IPS-15b (cell line): Measurements from ENCODE around the gene ABHD1.

Source experiments
- H3K27me3 ChIP-seq: one replicate; pipeline ENCODE4 v1.6.1; 2013; ENCODE audit warnings: low read length; ENCODE audit not compliant: control insufficient read depth, insufficient read depth
- H3K36me3 ChIP-seq: one replicate; pipeline ENCODE4 v1.6.1; 2013; ENCODE audit warnings: low read length; ENCODE audit not compliant: control insufficient read depth, insufficient read depth
- H3K4me1 ChIP-seq: one replicate; pipeline ENCODE4 v1.6.1; 2013; ENCODE audit warnings: mild to moderate bottlenecking, low read length; ENCODE audit not compliant: control insufficient read depth, insufficient read depth
- H3K4me3 ChIP-seq: one replicate; pipeline ENCODE4 v1.5.1; 2013; ENCODE audit warnings: low read depth, low read length
- H3K9ac ChIP-seq: one replicate; pipeline ENCODE4 v1.6.1; 2013; ENCODE audit warnings: low read depth, mild to moderate bottlenecking, low read length
- H3K9me3 ChIP-seq: one replicate; pipeline ENCODE4 v1.6.1; 2013; ENCODE audit warnings: mild to moderate bottlenecking, low read length; ENCODE audit not compliant: control insufficient read depth, insufficient read depth

The ABHD1 gene

DNA sequence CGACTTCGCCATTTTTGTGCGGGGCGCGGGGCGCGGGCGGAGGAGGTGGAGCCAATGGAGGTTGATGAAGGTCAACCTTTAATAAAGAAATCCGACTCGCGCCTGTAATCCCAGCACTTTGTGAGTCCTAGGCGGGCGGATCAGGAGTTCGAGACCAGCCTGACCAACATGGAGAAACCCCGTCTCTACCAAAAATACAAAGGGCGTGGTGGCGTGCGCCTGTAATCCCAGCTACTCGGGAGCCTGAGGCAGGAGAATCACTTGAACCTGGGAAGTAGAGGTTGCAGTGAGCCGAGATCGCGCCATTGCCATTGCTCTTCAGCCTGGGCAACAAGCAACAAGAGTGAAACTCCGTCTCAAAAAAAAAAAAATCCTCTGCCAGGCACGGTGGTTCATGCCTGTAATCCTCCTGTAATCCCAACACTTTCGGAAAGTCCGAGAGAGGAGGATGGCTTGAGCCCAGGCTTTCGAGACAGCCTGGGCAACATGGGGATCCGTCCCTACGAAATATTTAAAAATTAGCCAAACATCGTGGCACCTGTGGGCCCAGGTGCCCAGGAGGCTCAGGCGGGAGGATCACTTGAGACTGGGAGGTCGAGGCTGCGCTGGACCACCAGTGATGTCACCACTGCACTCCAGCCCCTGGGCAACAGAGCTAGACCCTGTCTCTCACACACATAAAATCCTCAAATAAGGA is 11.3 kb downstream of the ABHD1 start:
- peaks cover 31% of the 10 kb centered on the region for H3K36me3 ChIP-seq
- H3K4me3 ChIP-seq, result peak overlapping the region; percentile 52
- H3K9me3 ChIP-seq, result no peaks in the 10 kb centered on the region
- H3K4me1 ChIP-seq, result peaks cover 3% of the 10 kb centered on the region
- H3K27me3 ChIP-seq, result no peaks in the 10 kb centered on the region
- peak overlapping the region; percentile 83 for H3K9ac ChIP-seq

DNA sequence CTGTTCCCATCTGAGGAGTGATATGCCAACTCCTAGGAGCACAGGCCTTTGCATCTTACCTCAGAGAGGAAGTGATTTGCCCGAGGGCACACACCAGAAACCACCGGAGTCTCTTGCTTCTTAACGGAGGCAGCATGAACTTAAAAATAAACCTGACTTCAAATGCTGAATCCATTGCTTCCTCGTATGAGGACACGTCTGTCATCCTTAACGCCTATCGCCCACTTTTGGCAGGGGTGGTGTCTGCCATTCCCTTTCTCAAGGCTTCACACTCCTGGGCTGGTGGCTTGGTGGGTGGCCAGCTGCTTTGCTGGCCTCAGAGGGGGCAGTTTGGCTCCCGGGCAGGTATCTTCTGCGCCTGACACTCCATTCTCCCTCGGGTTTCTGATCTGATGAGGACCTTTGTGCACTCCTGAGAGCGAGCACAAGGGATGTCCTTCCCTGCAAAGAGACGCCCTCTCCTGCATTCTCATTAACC is 11.9 kb downstream of the ABHD1 start:
- no peaks in the 10 kb centered on the region for H3K9me3 ChIP-seq
- peaks cover 3% of the 10 kb centered on the region for H3K4me1 ChIP-seq
- H3K36me3 ChIP-seq, result peaks cover 26% of the 10 kb centered on the region
- no peak overlapping the region for H3K9ac ChIP-seq
- H3K27me3 ChIP-seq, result no peaks in the 10 kb centered on the region
- no peak overlapping the region for H3K4me3 ChIP-seq

DNA sequence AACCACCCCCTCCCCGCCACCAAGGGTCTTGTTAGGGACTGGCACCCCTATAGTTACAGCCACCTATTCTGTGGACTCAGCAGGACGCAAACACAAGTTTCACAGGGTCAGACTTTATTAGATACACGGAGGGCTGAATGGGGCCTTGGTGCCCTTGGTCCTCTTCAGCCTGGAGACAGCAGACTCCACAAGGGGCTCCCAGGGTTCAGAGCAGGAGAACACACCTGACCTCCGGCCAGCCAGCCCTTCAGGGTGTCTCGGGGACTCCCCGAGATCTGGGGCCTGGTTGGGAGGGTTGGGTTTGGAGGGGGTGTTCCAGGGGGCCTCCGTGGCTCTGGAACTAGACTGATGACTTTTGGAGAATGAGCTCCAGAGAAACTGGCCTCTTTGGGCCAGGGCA is 13.1 kb downstream of the ABHD1 start:
- Histone ChIP-seq H3K36me3 (peaks cover 17% of the 10 kb centered on the region), H3K27me3 (no peaks in the 10 kb centered on the region), H3K9ac (no peak overlapping the region), H3K4me3 (no peak overlapping the region), H3K4me1 (peaks cover 3% of the 10 kb centered on the region), H3K9me3 (no peaks in the 10 kb centered on the region)

DNA sequence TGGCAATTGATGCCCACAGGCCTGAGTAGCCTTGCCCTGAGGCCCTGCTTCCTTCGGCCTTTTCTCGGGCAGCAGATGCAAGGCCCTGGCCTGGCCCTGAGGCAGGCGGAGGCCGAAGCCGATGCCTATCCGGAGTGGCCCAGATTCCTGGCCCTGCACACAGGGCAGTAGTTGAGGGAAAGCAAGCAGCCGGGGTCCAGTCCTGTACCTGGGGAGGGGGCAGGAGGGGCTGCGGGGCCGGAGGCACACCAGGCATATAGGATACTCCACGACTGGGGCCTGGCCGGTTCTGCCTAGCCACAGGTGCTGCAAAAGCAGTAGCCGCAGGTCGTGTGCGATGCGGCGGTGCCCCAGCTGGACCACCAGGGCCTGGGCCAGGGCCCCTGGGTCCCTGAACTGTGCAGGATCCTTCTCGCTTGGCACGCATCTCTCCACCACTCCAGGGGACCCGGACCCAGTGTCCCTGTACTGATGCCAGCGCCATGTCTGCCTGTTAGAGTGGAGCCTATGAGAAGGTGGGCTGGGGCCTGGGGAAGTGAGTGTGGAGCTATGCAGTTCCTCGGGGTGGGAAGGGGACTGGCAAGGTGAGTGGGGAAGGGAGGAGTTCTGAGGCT is 13.8 kb downstream of the ABHD1 start:
- H3K36me3 ChIP-seq, result peaks cover 10% of the 10 kb centered on the region
- peaks cover 3% of the 10 kb centered on the region for H3K4me1 ChIP-seq
- no peaks in the 10 kb centered on the region for H3K9me3 ChIP-seq
- H3K9ac ChIP-seq, result no peak overlapping the region
- no peaks in the 10 kb centered on the region for H3K27me3 ChIP-seq
- no peak overlapping the region for H3K4me3 ChIP-seq

DNA sequence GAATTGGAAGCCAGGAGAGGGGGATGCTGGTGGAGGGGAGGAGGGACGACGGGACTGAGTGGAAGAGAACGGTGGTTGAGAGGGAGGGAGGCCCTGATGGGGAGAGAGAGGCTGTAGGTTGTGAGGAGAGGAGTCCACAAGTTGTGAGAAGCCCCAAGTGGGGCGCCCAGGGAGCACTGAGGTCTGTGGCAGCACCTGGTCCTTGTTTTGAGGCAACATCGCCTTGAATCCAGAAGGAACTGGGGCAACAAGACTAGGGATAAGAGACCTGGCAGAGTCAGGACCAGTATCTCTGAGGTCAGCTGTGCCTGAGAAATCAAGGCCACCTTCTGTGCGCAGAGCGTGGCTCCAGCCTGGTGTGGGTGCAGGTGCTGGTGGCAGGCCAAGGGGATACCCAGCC is 14.5 kb downstream of the ABHD1 start:
- no peak overlapping the region for H3K9ac ChIP-seq
- H3K9me3 ChIP-seq, result no peaks in the 10 kb centered on the region
- peaks cover 3% of the 10 kb centered on the region for H3K4me1 ChIP-seq
- no peak overlapping the region for H3K4me3 ChIP-seq
- peaks cover 3% of the 10 kb centered on the region for H3K36me3 ChIP-seq
- no peaks in the 10 kb centered on the region for H3K27me3 ChIP-seq

DNA sequence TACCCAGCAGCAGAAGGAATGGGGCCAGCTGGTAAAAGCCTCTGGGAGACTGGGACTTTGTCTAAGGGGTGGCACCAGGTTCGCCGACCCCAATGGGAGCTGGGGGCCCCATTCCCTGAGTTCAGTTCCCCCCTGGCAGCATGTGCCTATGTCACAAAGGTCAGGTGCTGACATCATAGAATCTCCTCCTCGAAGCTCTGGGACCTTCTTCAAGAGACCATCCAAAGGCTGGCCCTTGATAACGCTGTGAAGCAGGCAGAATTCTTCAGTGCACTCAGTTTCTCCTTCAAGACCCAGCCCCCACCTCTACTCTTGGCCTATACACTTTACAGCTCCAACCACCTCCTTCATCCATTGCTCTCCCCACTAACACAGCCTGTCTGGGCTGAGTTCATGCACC is 15.7 kb downstream of the ABHD1 start, which contains the start of gene PRR30:
TSS of gene PRR30 (minus strand) at position 101 of the 400 bp plus-strand sequence. CDS start 1,081 bp downstream, outside the sequence.
- Histone ChIP-seq H3K9me3 (no peaks in the 10 kb centered on the region), H3K36me3 (no peaks in the 10 kb centered on the region), H3K27me3 (no peaks in the 10 kb centered on the region), H3K4me3 (no peak within 1 kb of the TSS), H3K9ac (no peak within 1 kb of the TSS), H3K4me1 (no peaks in the 10 kb centered on the region)

DNA sequence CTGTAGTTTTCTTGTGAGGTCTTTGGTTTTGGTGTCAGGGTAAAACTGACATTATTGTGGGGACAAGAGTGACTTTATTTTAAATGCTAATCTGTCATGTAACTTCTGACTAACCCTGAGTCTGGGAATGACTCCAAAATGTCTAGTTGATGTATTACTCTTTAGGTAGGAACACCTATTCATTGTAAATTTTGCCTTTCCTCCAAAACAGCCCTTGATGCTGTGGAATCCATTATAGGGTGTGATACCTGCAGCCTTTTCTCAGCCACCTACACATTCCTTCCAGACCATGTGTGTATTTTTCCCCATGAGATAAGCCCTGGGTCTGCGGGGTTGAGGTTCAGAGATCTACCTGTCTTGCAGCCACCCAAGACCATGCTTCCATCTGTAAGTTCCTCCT is 19.7 kb downstream of the ABHD1 start:
- H3K4me3 ChIP-seq, result no peak overlapping the region
- H3K36me3 ChIP-seq, result no peaks in the 10 kb centered on the region
- H3K27me3 ChIP-seq, result no peaks in the 10 kb centered on the region
- H3K9me3 ChIP-seq, result no peaks in the 10 kb centered on the region
- no peaks in the 10 kb centered on the region for H3K4me1 ChIP-seq
- H3K9ac ChIP-seq, result no peak overlapping the region

DNA sequence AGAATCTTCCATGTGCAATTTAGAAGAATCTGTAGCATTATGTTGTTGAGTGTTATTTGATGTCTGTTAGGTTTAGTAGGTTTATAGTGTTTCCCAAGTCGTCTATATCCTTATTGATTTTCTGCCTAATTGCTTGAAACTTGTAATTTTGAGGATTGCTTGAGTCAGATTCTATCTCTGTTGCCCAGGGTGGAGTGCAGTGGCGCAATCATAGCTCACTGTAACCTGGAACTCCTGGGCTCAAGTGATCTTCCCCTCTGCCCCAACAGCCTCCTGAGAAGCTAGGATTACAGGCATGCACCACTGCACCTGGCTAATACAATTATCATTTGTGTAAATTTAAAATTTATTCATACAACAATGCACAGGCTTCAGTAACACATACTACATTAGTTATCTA is 22.1 kb downstream of the ABHD1 start:
- H3K36me3 ChIP-seq, result no peaks in the 10 kb centered on the region
- H3K4me1 ChIP-seq, result no peaks in the 10 kb centered on the region
- no peak overlapping the region for H3K4me3 ChIP-seq
- no peaks in the 10 kb centered on the region for H3K27me3 ChIP-seq
- no peaks in the 10 kb centered on the region for H3K9me3 ChIP-seq
- H3K9ac ChIP-seq, result no peak overlapping the region

DNA sequence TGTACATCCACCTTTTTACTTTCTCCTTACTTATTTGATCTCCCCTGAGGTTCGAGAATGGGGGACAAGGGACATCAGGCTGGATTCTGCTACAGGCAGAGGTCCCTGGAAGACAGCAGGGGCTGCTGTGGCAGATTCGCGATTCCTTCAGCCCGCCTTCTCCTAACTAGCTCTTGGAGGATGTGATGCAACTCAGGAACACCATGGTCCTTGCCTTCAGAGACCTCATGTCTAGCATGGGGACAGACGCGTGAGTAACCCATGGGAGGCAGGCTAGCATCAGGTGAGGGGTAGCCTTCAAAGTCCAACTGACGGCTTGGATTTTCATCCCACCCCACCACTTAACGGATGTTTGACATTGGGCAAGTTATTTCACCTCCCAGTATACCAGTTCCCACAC is 24.3 kb downstream of the ABHD1 start:
- Histone ChIP-seq H3K4me3 (no peak overlapping the region), H3K9ac (no peak overlapping the region), H3K9me3 (no peaks in the 10 kb centered on the region), H3K36me3 (no peaks in the 10 kb centered on the region), H3K4me1 (no peaks in the 10 kb centered on the region), H3K27me3 (no peaks in the 10 kb centered on the region)

DNA sequence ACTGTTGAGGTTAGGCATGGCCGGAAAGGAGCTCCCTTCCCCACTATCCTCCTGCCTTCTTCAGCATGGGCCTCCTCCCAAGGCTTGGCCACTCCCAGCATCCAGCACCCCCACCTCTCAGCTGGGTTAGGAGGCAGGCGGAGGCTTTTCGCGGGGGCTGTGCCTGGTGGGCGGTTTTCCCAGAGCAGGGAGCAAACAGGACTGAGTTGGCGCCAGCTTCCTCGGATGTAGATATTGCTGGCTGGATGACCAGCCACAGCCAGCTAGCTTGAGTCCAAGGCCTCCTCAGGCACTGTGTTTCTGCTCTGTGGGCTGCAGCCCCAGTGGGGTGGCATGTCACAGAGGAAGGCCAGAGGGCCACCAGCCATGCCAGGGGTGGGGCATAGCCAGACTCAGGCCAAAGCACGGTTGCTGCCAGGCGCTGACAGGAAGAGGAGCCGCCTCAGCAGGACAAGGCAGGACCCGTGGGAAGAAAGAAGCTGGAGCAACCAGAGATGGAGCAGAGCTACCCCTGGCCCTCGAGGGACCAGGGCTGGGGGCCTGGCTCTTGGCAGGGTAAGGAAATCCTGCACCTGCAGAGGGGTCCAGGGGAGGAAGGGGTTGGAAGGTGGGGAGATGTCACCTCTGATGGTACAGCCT is 25.3 kb downstream of the ABHD1 start, which contains the start of gene TCF23:
TSS of gene TCF23 (plus strand) at position 204 of the 639 bp plus-strand sequence. CDS start at position 334, 130 bp downstream.
- no peaks in the 10 kb centered on the region for H3K9me3 ChIP-seq
- H3K4me1 ChIP-seq, result no peaks in the 10 kb centered on the region
- H3K4me3 ChIP-seq, result no peak within 1 kb of the TSS
- no peak within 1 kb of the TSS for H3K9ac ChIP-seq
- H3K27me3 ChIP-seq, result no peaks in the 10 kb centered on the region
- H3K36me3 ChIP-seq, result no peaks in the 10 kb centered on the region

DNA sequence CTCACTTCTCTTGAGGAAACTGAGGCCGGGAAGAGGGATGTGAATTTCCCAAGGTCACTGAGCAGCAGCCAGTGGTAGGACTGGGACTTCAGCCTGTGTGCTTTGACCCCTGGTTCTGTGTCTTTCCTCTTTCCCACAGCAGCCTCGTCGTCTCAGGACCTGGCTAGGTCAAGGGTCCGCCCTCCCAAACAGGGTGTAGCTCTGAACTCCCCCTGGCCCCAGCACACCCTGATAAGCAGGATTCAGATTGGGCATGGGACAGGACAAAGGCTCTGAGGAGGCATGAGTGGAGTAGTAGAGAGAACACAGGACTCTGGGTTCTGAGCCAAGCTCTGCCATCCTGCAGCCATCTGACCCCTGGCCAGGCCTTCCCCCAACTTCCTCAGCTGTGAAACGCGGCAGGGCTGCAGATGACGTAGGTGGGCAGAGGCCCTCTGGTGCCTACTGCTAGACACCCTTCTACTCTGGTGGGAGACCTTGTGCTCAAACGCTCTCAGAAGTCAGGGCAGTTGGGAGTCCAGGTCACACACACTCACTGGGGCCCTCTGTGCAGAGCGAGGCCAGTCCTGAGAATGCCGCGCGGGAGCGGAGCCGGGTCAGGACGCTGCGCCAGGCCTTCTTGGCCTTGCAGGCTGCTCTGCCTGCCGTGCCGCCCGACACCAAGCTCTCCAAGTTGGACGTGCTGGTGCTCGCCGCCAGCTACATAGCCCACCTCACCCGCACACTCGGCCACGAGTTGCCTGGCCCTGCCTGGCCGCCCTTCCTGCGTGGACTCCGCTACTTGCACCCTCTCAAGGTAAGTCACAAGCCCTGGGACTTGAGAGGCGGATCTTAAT is 26.2 kb downstream of the ABHD1 start:
- no peaks in the 10 kb centered on the region for H3K4me1 ChIP-seq
- no peak overlapping the region for H3K9ac ChIP-seq
- no peak overlapping the region for H3K4me3 ChIP-seq

More for the DNA sequence above, 26.2 kb downstream of the ABHD1 start:
- Histone ChIP-seq H3K27me3 (no peaks in the 10 kb centered on the region), H3K36me3 (no peaks in the 10 kb centered on the region), H3K9me3 (no peaks in the 10 kb centered on the region)
